Heart right ventricle (tissue), 16 donors: ENCODE results near the gene RP2. TPM values are rescaled to one million over a fixed set of nuclear protein-coding genes. Genes with fewer than 3 reads are reported as not detected.

Experiments used
- ATAC-seq, 8 donors: fragments of 200-7000 bp; cut with Tn5 transposase; one replicate each; pipeline ENCODE4 v1.9.1; 2020; ENCODE audit warnings: mild to moderate bottlenecking in 8 of 8, moderate library complexity in 8 of 8, moderate number of reproducible peaks in 1 of 8
- DNase-seq, 2 donors: peaks; one replicate each; pipeline ENCODE4 v3.0.0-alpha.2; 2020
- H3K27ac ChIP-seq, 10 donors: fragments of 200-600 bp; sonication (generic) in 2 of 10; one replicate each; pipeline versions ENCODE4 v1.5.0 to v1.8.0; 2020 to 2022; ENCODE audit warnings: mild to moderate bottlenecking in 3 of 10
- H3K27me3 ChIP-seq, 7 donors: fragments of 200-600 bp; one replicate each; pipeline ENCODE4 v1.8.0; 2021 to 2022; ENCODE audit warnings: mild to moderate bottlenecking in 2 of 7
- H3K36me3 ChIP-seq, 9 donors: fragments of 200-600 bp; sonication (generic) in 1 of 9; one replicate each; pipeline versions ENCODE4 v1.5.0 to v1.8.0; 2020 to 2022; ENCODE audit warnings: mild to moderate bottlenecking in 2 of 9
- H3K4me1 ChIP-seq, 9 donors: fragments of 200-600 bp; sonication (generic) in 1 of 9; one replicate each; pipeline versions ENCODE4 v1.5.0 to v1.8.0; 2020 to 2022; ENCODE audit warnings: mild to moderate bottlenecking in 4 of 9
- H3K4me3 ChIP-seq, 10 donors: fragments of 200-600 bp; sonication (generic) in 2 of 10; one replicate each; pipeline versions ENCODE4 v1.5.0 to v1.8.0; 2020 to 2022; ENCODE audit warnings: mild to moderate bottlenecking in 7 of 10, moderate library complexity in 2 of 10
- H3K9me3 ChIP-seq, 11 donors: fragments of 200-600 bp in 10 of 11; sonication (generic) in 2 of 11; one replicate each; pipeline versions ENCODE4 v1.5.0 to v1.8.0; 2013 to 2022; ENCODE audit warnings: mild to moderate bottlenecking in 2 of 11, control low read depth in 1 of 11, moderate library complexity in 1 of 11
- WGBS, 2 donors: extraction: QIAGEN DNeasy Blood & Tissue Kit; methylation state at CpG; one replicate each; pipeline ENCODE4 v1.1.7; 2013; ENCODE audit warnings: inconsistent platforms in 1 of 2; 5-methylcytosine and 5-hydroxymethylcytosine counted together
- intact Hi-C, 10 donors: fragments of 100-400 bp; cut with DNase I; formaldehyde crosslinking; loops; one replicate each; pipeline versions ENCODE4 v1.11.1 to v1.14.2; 2022
- polyA plus RNA-seq, 2 donors: library from polyadenylated mRNA; stranded (reverse); fragments of 200-250 nt; gene quantifications; one replicate each; pipeline ENCODE4 v1.2.3, GENCODE V29; 2013
- total RNA-seq, 10 donors: library from RNA; stranded (reverse); fragmentation: NEBNext Ultra II Directional in 3 of 10; extraction: Animal tissue kit (Norgen Biotek cat#: 25700) in 3 of 10; gene quantifications; one replicate each; pipeline versions ENCODE4 v1.2.1 to v1.2.4, GENCODE V29; 2021 to 2023
- TF ChIP-seq, protein P1 (sequence below), 9 donors: fragments of 200-600 bp; sonication (generic) in 2 of 9; IDR thresholded peaks; one replicate each; pipeline versions ENCODE4 v1.5.0 to v1.8.0; 2021 to 2022; ENCODE audit warnings: antibody characterized with exemption in 9 of 9, mild to moderate bottlenecking in 5 of 9, moderate library complexity in 1 of 9
- donor health status: Arrhythmogenic right ventricular cardiomyopathy.
- donor health status: ischemic (EF 13 %, LVEDD 7.1; RV severe dilation, severe dysfunction).
- donor health status: healthy with polysubstance abuse.
- donor health status: DM: no; HTN: yes; CAD: no.
- donor health status: DM: no; HTN: no; CAD: no.
- donor health status: ischemic (EF 25% LVEDD 6.9; RV normal size, moderate dysfunction).
- donor health status: ischemic (EF 25% LVEDD 5.7; RV mildly dilated, moderate dysfunction).
- donor health status: healthy.
- donor health status: DM: yes; HTN: yes; CAD: no.
- donor health status: Ischemic cardiomyopathy.
- donor health status: ischemic (EF 35%, LVEDD 5.7; RV mildly dilated, moderate dysfunction).
- donor health status: nonischemic (EF 11% LVEDD 7.7; RV severe dilation, severe dysfunction).
- donor health status: DM: yes; HTN: yes; CAD: no.
- donor health status: PGD.
- donor health status: ischemic (EF 29% LVEDD 5.4; RV normal size, mild dysfunction).
- donor health status: nonischemic (EF 23%, LVEDD 6.1; RV moderate dilation, normal function).

RP2 gene
- total and polyA plus RNA-seq, 12 donors = 2.2 to 5.8 (median 2.9) TPM

DNA sequence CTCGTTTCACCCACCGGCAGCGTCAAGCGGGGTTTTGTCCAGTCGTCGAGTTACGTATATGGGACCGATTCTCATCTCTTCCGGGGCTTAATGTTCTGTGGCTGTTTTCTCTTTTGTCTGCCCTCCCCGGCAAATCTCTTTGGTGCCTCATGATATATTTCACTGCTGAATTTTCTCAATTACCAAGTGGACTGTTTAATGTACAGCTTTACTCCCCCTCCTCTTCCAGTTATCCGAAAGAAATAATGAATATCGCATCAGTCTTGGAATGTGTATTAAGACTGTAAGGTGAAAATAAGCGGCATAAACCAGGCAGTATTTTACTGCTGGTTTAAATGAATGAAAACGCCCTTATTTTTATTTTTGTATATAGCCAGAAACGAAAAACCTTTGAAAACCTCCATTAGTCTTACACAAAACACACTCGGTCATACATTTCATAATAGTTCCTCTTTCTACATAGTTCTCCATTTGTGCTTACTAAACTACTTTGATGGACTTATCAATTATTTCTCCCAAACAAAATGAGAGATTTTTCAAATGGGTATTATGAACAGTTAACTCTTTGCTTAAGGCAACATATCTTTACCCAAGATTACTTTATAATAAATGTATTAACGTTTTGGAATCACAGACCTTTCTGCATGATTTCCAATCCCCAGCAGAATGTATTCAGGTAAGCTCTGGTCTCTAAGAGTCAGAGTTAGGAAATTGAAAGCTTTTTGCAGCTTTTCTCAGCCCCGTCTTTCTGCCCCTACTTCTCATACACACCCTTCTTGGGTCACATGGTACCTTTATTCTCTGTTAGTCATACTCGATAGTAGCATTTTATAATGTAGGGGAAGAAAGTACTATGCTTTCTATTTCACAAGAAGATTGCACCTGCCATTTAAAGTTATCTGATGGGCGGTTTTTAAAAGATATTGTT lies 979 bp downstream of the RP2 start:
- DNase-seq (no peak), ATAC-seq (peak in 1 of 8 donors; percentile 4)
- WGBS, 2 donors = 3 to 4% methylated on average over 20 of the region's 20 CpGs
- Histone ChIP-seq H3K4me1 (peaks cover 0 to 44% (median 17%) of the 10 kb centered on the region in 9 donors), H3K36me3 (no peaks in the 10 kb centered on the region), H3K9me3 (peaks cover 0 to 11% (median 0%) of the 10 kb centered on the region in 11 donors), H3K27me3 (no peaks in the 10 kb centered on the region), H3K4me3 (peak overlapping the region; percentile 54 to 84 (median 78)), H3K27ac (peak overlapping the region; percentile 64 to 93 (median 88))
- TF ChIP-seq, protein P1, sequence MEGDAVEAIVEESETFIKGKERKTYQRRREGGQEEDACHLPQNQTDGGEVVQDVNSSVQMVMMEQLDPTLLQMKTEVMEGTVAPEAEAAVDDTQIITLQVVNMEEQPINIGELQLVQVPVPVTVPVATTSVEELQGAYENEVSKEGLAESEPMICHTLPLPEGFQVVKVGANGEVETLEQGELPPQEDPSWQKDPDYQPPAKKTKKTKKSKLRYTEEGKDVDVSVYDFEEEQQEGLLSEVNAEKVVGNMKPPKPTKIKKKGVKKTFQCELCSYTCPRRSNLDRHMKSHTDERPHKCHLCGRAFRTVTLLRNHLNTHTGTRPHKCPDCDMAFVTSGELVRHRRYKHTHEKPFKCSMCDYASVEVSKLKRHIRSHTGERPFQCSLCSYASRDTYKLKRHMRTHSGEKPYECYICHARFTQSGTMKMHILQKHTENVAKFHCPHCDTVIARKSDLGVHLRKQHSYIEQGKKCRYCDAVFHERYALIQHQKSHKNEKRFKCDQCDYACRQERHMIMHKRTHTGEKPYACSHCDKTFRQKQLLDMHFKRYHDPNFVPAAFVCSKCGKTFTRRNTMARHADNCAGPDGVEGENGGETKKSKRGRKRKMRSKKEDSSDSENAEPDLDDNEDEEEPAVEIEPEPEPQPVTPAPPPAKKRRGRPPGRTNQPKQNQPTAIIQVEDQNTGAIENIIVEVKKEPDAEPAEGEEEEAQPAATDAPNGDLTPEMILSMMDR (IDR thresholded peaks at IDR 0.05) = no peak
- intact Hi-C loops = loop anchor here in 1 of 10 donors (10.0 kb wide), 1 partner anchor 47 kb away; no protein-coding TSS in a partner anchor

DNA sequence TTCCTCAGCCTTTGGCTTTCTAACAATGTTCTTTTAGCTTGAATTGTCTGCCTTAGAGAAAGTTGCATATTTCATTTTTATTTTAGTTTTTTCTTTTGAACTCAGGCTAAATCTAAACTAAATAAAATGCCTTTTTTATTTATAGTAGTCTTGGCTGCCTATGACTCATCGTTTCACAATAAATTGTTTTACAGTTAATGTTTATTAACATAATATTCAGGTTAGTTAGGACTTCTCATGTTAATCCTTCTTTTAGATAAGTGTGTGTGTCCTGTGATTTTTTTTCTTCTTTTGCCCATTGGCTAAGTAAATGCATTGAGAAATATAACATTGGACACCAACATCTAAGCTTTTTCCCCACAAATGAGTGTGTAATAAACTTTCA lies 1.6 kb downstream of the RP2 start:
- ATAC-seq (no peak), DNase-seq (no peak)
- Histone ChIP-seq H3K4me3 (peak overlapping the region in 6 of 10 donors; percentile 76 to 84 (median 80)), H3K27me3 (no peaks in the 10 kb centered on the region), H3K9me3 (peaks cover 0 to 11% (median 0%) of the 10 kb centered on the region in 11 donors), H3K4me1 (peaks cover 0 to 41% (median 17%) of the 10 kb centered on the region in 9 donors), H3K27ac (peak overlapping the region in 1 of 10 donors; percentile 92), H3K36me3 (no peaks in the 10 kb centered on the region)
- TF ChIP-seq, protein P1 (IDR thresholded peaks at IDR 0.05) = no peak
- WGBS, 2 donors = 30 to 31% methylated on average over 1 of the region's 1 CpG
- intact Hi-C loops = loop anchor here in 1 of 10 donors (10.0 kb wide), 1 partner anchor 46 kb away; no protein-coding TSS in a partner anchor

DNA sequence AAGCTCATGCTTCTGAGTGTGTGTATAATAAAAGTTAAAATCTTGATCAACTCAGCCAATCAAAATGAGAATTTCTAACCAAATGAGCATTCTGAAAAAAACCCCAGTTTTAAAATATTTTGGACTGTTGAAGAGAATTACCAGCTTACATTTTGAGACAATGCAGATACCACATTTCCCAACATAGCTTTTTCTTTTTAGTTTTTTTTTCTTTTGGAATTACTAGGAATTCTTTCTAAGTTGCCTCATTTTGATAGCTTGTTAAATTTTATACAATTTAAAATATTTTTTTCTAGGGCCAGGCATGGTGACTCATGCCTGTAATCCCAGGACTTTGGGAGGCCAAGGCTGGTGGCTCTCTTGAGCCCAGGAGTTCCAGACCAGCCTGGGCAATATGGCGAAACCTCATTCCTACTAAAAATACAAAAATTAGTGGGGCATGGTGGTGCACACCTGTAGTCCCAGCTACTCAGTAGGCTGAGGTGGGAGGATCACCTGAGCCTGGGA lies 2.2 kb downstream of the RP2 start:
- DNase-seq (no peak), ATAC-seq (no peak)
- WGBS, 2 donors = 90 to 100% methylated on average over 1 of the region's 1 CpG
- peaks cover 0 to 41% (median 17%) of the 10 kb centered on the region in 9 donors for H3K4me1 ChIP-seq
- intact Hi-C loops = loop anchor here in 1 of 10 donors (10.0 kb wide), 1 partner anchor 46 kb away; no protein-coding TSS in a partner anchor
- H3K36me3 ChIP-seq = no peaks in the 10 kb centered on the region
- peak overlapping the region in 3 of 10 donors; percentile 76 to 80 (median 79) for H3K4me3 ChIP-seq
- TF ChIP-seq, protein P1 (IDR thresholded peaks at IDR 0.05) = no peak
- no peaks in the 10 kb centered on the region for H3K27me3 ChIP-seq
- H3K27ac ChIP-seq = no peak overlapping the region
- H3K9me3 ChIP-seq = peaks cover 0 to 11% (median 0%) of the 10 kb centered on the region in 11 donors

DNA sequence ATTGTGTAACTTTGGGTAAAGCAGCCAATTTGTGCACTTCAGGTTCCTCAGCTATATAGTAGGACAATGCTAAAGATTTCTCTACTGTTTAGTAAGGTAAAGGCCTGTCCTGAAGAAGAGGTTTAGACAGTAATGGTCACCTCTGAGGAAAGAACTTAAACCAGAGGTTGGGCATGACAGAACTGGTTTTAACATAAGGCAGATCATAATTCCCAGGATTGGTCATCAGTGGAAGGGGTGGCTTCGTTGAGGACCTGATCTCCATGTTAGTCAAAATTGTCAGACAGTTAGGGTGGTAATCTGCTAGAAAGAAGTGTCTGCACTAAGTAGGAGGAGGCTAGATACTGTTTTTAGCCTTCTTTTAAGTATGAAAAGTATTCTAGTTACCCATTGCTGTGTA lies 4.1 kb downstream of the RP2 start:
- Histone ChIP-seq H3K4me1 (peaks cover 0 to 41% (median 17%) of the 10 kb centered on the region in 9 donors), H3K4me3 (no peak overlapping the region), H3K9me3 (peaks cover 0 to 11% (median 0%) of the 10 kb centered on the region in 11 donors), H3K27me3 (no peaks in the 10 kb centered on the region), H3K27ac (no peak overlapping the region), H3K36me3 (no peaks in the 10 kb centered on the region)
- ATAC-seq (no peak), DNase-seq (no peak)
- 48 to 75% methylated on average over 1 of the region's 1 CpG for WGBS, 2 donors
- intact Hi-C loops = no loop called here
- TF ChIP-seq, protein P1 (IDR thresholded peaks at IDR 0.05) = no peak
